ENCODE data around the gene CD79B. TPM values are rescaled to one million over a fixed set of nuclear protein-coding genes. Genes with fewer than 3 reads are reported as not detected.

The CD79B gene
- not detected in 2 replicates for total RNA-seq (2014; rRNA removed)
- Bru-seq, nascent RNA, result not detected
- BruChase-seq, experiment 1, labeled RNA remaining after a 6-hour chase, result not detected
- percentile 17 among the genes with signal in this experiment for BruChase-seq, experiment 2, labeled RNA remaining after a 2-hour chase
- long read RNA-seq, result 0 reads

- no peak for ATAC-seq
- Histone ChIP-seq H3K4me2 (ENCODE audit: low read length) (no peak within 1 kb of the TSS), H3K27me3 (ENCODE audit: low read length) (no peaks in the 10 kb centered on the region), H3K9ac (ENCODE audit: low read length) (no peak within 1 kb of the TSS), H3K36me3 (ENCODE audit: low read depth, low read length) (no peaks in the 10 kb centered on the region), H4K20me1 (ENCODE audit: low read length) (no peaks in the 10 kb centered on the region), H3K4me3 (ENCODE audit: low read length) (no peak within 1 kb of the TSS), H3K79me2 (ENCODE audit: low read length) (no peaks in the 10 kb centered on the region), H3K9me2 (replicated peaks; ENCODE audit: low read length) (no peaks in the 10 kb centered on the region), H2AFZ (ENCODE audit: low read length) (no peak within 1 kb of the TSS), H3K27ac (ENCODE audit: low read length) (no peak within 1 kb of the TSS), H3K4me1 (ENCODE audit: insufficient read depth, low read length) (no peaks in the 10 kb centered on the region), H3F3A (ENCODE audit: low read length, unreplicated experiment) (no peaks in the 10 kb centered on the region), H3K9me3 (ENCODE audit: low read length) (no peaks in the 10 kb centered on the region)
- no TSS peak for BruUV-seq (replicated peaks)
- intact Hi-C loops (cut with micrococcal nuclease), result no loop called here
- TF ChIP-seq EZH2 (IDR thresholded peaks at IDR 0.05; ENCODE audit: low read length, unreplicated experiment) (no peak), EZH2phosphoT487 (IDR thresholded peaks at IDR 0.05; ENCODE audit: borderline replicate concordance, low read length) (no peak)
- TF ChIP-seq, protein P1, sequence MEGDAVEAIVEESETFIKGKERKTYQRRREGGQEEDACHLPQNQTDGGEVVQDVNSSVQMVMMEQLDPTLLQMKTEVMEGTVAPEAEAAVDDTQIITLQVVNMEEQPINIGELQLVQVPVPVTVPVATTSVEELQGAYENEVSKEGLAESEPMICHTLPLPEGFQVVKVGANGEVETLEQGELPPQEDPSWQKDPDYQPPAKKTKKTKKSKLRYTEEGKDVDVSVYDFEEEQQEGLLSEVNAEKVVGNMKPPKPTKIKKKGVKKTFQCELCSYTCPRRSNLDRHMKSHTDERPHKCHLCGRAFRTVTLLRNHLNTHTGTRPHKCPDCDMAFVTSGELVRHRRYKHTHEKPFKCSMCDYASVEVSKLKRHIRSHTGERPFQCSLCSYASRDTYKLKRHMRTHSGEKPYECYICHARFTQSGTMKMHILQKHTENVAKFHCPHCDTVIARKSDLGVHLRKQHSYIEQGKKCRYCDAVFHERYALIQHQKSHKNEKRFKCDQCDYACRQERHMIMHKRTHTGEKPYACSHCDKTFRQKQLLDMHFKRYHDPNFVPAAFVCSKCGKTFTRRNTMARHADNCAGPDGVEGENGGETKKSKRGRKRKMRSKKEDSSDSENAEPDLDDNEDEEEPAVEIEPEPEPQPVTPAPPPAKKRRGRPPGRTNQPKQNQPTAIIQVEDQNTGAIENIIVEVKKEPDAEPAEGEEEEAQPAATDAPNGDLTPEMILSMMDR (conservative IDR thresholded peaks at IDR 0.05; ENCODE audit: low read depth, low read length), result no peak
- DNase-seq, result no peak
- POLR2A ChIA-PET (ENCODE audit: unreplicated experiment), result no interaction called here
- CTCF ChIA-PET, result interaction anchor here (0.6 kb wide), 1 partner anchor 232 kb away, joined by 7 read pairs; no protein-coding TSS in a partner anchor
These were observed at the start of gene CD79B for GRCh38 chr17:63931981-63932561. Gene CD79B (minus strand): TSS chr17:63932331. CDS start chr17:63932261, 70 bp downstream.

GRCh38 chr17:63978272-63979200 is 46.4 kb upstream of the CD79B start:
- Histone ChIP-seq H2AFZ (ENCODE audit: low read length) (no peak overlapping the region), H3F3A (ENCODE audit: low read length, unreplicated experiment) (no peaks in the 10 kb centered on the region), H3K27ac (ENCODE audit: low read length) (no peak overlapping the region), H3K4me2 (ENCODE audit: low read length) (no peak overlapping the region), H3K9ac (ENCODE audit: low read length) (no peak overlapping the region), H3K4me3 (ENCODE audit: low read length) (no peak overlapping the region), H3K27me3 (ENCODE audit: low read length) (no peaks in the 10 kb centered on the region), H3K36me3 (ENCODE audit: low read depth, low read length) (no peaks in the 10 kb centered on the region), H3K9me3 (ENCODE audit: low read length) (no peaks in the 10 kb centered on the region), H3K9me2 (replicated peaks; ENCODE audit: low read length) (no peaks in the 10 kb centered on the region), H4K20me1 (ENCODE audit: low read length) (no peaks in the 10 kb centered on the region), H3K79me2 (ENCODE audit: low read length) (no peaks in the 10 kb centered on the region), H3K4me1 (ENCODE audit: insufficient read depth, low read length) (peaks cover 25% of the 10 kb centered on the region)
- intact Hi-C loops (cut with micrococcal nuclease), result no loop called here
- ATAC-seq (no peak), DNase-seq (no peak)
- no TSS peak for BruUV-seq (replicated peaks)
- TF ChIP-seq EZH2 (IDR thresholded peaks at IDR 0.05; ENCODE audit: low read length, unreplicated experiment), result no peak
- TF ChIP-seq, protein P1 (conservative IDR thresholded peaks at IDR 0.05; ENCODE audit: low read depth, low read length), result no peak
- TF ChIP-seq EZH2phosphoT487 (IDR thresholded peaks at IDR 0.05; ENCODE audit: borderline replicate concordance, low read length), result no peak
- CTCF ChIA-PET, result interaction anchor here (0.6 kb wide), 1 partner anchor 59 kb away, joined by 5 read pairs; no protein-coding TSS in a partner anchor
- POLR2A ChIA-PET (ENCODE audit: unreplicated experiment), result no interaction called here

Data from PC-3 (cell line).